Thoracic aorta endothelial cell (primary cell): ENCODE measurements around the gene TGFBI. TPM values are rescaled to one million over a fixed set of nuclear protein-coding genes. Genes with fewer than 3 reads are reported as not detected.

Experiments
- small RNA-seq: library from RNA; depleted of rRNA; stranded (forward); fragments of <200 nt; gene quantifications from one replicate; pipeline ENCODE3, GENCODE V24; 2012
- total RNA-seq: library from RNA; depleted of rRNA; stranded (reverse); fragments of >200 nt; gene quantifications from 2 replicates; pipeline ENCODE4 v1.2.3, GENCODE V29; 2012

The TGFBI gene
- total RNA-seq = 11.7 and 19.0 TPM in 2 replicates

GRCh38 chr5:136028782-136029742 is at the start of gene TGFBI:
TSS of gene TGFBI (plus strand) at chr5:136028988. CDS start at chr5:136029056, 68 bp downstream.

Small RNA genes lying within 50 kb of the gene (small RNA-seq; reads per million reads assigned to genes)
- gene VTRNA2-1 = 11.0 reads per million, percentile 93 among the genes with 10 or more reads in this experiment

Other genes with a start within 250 kb of the TGFBI start
- not detected in 2 replicates for gene SLC25A48, start 194.3 kb upstream of the TGFBI start, total RNA-seq
- not detected in 2 replicates for gene IL9, start 133.1 kb upstream of the TGFBI start, total RNA-seq
- gene LECT2, start 74.0 kb upstream of the TGFBI start, total RNA-seq = not detected in 2 replicates
- gene SMAD5, start 103.9 kb downstream of the TGFBI start, total RNA-seq = 88.8 and 100 TPM in 2 replicates
- not detected in 2 replicates for gene SMIM32, start 164.2 kb downstream of the TGFBI start, total RNA-seq